ENCODE data around the gene PDZD2.

DNA sequence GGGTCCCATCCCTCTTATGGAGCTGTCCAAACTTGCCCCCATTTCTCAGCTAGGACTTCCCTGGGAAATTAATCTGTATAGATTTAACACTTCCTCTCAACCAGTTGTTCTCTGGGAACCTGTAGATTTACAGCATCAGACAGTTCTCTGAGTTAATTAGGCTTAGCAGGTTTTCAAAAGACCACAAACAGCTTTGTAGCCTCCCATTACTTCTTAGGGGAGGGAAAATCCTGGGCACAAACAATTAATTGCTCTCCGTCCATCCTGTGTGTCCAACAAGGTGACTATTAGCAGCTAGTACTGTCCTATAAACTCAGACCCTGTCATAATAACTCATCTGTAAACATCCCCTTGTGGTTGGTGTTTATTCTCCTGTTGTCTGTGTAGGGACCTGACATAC is 337.2 kb downstream of the PDZD2 start:
- TF ChIP-seq, protein P1, sequence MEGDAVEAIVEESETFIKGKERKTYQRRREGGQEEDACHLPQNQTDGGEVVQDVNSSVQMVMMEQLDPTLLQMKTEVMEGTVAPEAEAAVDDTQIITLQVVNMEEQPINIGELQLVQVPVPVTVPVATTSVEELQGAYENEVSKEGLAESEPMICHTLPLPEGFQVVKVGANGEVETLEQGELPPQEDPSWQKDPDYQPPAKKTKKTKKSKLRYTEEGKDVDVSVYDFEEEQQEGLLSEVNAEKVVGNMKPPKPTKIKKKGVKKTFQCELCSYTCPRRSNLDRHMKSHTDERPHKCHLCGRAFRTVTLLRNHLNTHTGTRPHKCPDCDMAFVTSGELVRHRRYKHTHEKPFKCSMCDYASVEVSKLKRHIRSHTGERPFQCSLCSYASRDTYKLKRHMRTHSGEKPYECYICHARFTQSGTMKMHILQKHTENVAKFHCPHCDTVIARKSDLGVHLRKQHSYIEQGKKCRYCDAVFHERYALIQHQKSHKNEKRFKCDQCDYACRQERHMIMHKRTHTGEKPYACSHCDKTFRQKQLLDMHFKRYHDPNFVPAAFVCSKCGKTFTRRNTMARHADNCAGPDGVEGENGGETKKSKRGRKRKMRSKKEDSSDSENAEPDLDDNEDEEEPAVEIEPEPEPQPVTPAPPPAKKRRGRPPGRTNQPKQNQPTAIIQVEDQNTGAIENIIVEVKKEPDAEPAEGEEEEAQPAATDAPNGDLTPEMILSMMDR (IDR thresholded peaks at IDR 0.05), result no peak
- no peak for TF ChIP-seq POLR2A (IDR thresholded peaks at IDR 0.05)

Measured in stomach (tissue), 4 donors.